ENCODE measurements around the gene AGBL1. TPM values are rescaled to one million over a fixed set of nuclear protein-coding genes. Genes with fewer than 3 reads are reported as not detected.

AGBL1 gene
- total and polyA plus RNA-seq, 8 donors = under 0.01 to 0.18 TPM; not detected in 6

- peaks cover 0 to 9% (median 3%) of the 10 kb centered on the region in 4 donors for H3K4me1 ChIP-seq
- no peak overlapping the region for H3K4me3 ChIP-seq
- H3K9me3 ChIP-seq = no peaks in the 10 kb centered on the region
- intact Hi-C loops (cut with DNase I; ENCODE audit: low total_unique reads) = no loop called here
- no peak for DNase-seq
- TF ChIP-seq EP300 (IDR thresholded peaks at IDR 0.05) = no peak
- H3K36me3 ChIP-seq = no peaks in the 10 kb centered on the region
- no peaks in the 10 kb centered on the region for H3K27me3 ChIP-seq
- 53 to 76% (median 67%) methylated on average over 4 of the region's 4 CpGs for WGBS, 5 donors
- H3K27ac ChIP-seq = no peak overlapping the region
These were observed 839.9 kb downstream of the AGBL1 start for GRCh38 chr15:86919581-86919980.

- no peaks in the 10 kb centered on the region for H3K9me3 ChIP-seq
- H3K27ac ChIP-seq = no peak overlapping the region
- H3K36me3 ChIP-seq = no peaks in the 10 kb centered on the region
- H3K4me1 ChIP-seq = no peaks in the 10 kb centered on the region
- 82 to 93% (median 88%) methylated on average over 2 of the region's 2 CpGs for WGBS, 5 donors
- H3K27me3 ChIP-seq = peaks cover 0 to 13% (median 0%) of the 10 kb centered on the region in 3 donors
- DNase-seq = no peak
- intact Hi-C loops (cut with DNase I; ENCODE audit: low total_unique reads) = no loop called here
- TF ChIP-seq POLR2A (IDR thresholded peaks at IDR 0.05) = no peak
- no peak for TF ChIP-seq POLR2AphosphoS5 (IDR thresholded peaks at IDR 0.05)
- TF ChIP-seq EP300 (IDR thresholded peaks at IDR 0.05) = no peak
- TF ChIP-seq CTCF (IDR thresholded peaks at IDR 0.05) = no peak
- H3K4me3 ChIP-seq = no peak overlapping the region
These were observed 849.8 kb downstream of the AGBL1 start for GRCh38 chr15:86929461-86929860.

- TF ChIP-seq EP300 (IDR thresholded peaks at IDR 0.05) = no peak
- no peak for TF ChIP-seq CTCF (IDR thresholded peaks at IDR 0.05)
- TF ChIP-seq POLR2AphosphoS5 (IDR thresholded peaks at IDR 0.05) = no peak
- no peak for TF ChIP-seq POLR2A (IDR thresholded peaks at IDR 0.05)
- WGBS, 5 donors = 70 to 77% (median 75%) methylated on average over 4 of the region's 4 CpGs
- H3K9me3 ChIP-seq = no peaks in the 10 kb centered on the region
- no peak for DNase-seq
- intact Hi-C loops (cut with DNase I; ENCODE audit: low total_unique reads) = no loop called here
- peaks cover 0 to 13% (median 0%) of the 10 kb centered on the region in 3 donors for H3K27me3 ChIP-seq
- H3K4me3 ChIP-seq = no peak overlapping the region
- no peaks in the 10 kb centered on the region for H3K4me1 ChIP-seq
- no peak overlapping the region for H3K27ac ChIP-seq
- no peaks in the 10 kb centered on the region for H3K36me3 ChIP-seq
These were observed 852.8 kb downstream of the AGBL1 start for GRCh38 chr15:86932456-86932855.

- 52 to 78% (median 65%) methylated on average over 8 of the region's 8 CpGs for WGBS, 5 donors
- H3K4me1 ChIP-seq = no peaks in the 10 kb centered on the region
- DNase-seq = no peak
- TF ChIP-seq EP300 (IDR thresholded peaks at IDR 0.05) = no peak
- no peak for TF ChIP-seq POLR2AphosphoS5 (IDR thresholded peaks at IDR 0.05)
- no peak for TF ChIP-seq POLR2A (IDR thresholded peaks at IDR 0.05)
- TF ChIP-seq CTCF (IDR thresholded peaks at IDR 0.05) = no peak
- no peaks in the 10 kb centered on the region for H3K36me3 ChIP-seq
- no peaks in the 10 kb centered on the region for H3K9me3 ChIP-seq
- peaks cover 0 to 13% (median 0%) of the 10 kb centered on the region in 3 donors for H3K27me3 ChIP-seq
- intact Hi-C loops (cut with DNase I; ENCODE audit: low total_unique reads) = no loop called here
- no peak overlapping the region for H3K4me3 ChIP-seq
- no peak overlapping the region for H3K27ac ChIP-seq
These were observed 856.2 kb downstream of the AGBL1 start for GRCh38 chr15:86935841-86936240.

- WGBS, 5 donors = 68 to 84% (median 81%) methylated on average over 3 of the region's 3 CpGs
- no peak overlapping the region for H3K4me3 ChIP-seq
- peaks cover 0 to 5% (median 2%) of the 10 kb centered on the region in 4 donors for H3K9me3 ChIP-seq
- TF ChIP-seq CTCF (IDR thresholded peaks at IDR 0.05) = no peak
- no peak for TF ChIP-seq POLR2AphosphoS5 (IDR thresholded peaks at IDR 0.05)
- TF ChIP-seq EP300 (IDR thresholded peaks at IDR 0.05) = no peak
- no peak for TF ChIP-seq POLR2A (IDR thresholded peaks at IDR 0.05)
- no peaks in the 10 kb centered on the region for H3K36me3 ChIP-seq
- DNase-seq = no peak
- intact Hi-C loops (cut with DNase I; ENCODE audit: low total_unique reads) = no loop called here
- H3K27me3 ChIP-seq = no peaks in the 10 kb centered on the region
- no peak overlapping the region for H3K27ac ChIP-seq
- no peaks in the 10 kb centered on the region for H3K4me1 ChIP-seq
These were observed 862.6 kb downstream of the AGBL1 start for GRCh38 chr15:86942285-86942684.
